ENCODE results near the gene NCSTN. TPM values are rescaled to one million over a fixed set of nuclear protein-coding genes. Genes with fewer than 3 reads are reported as not detected.

The NCSTN gene
- total RNA-seq, 1 donor from 2014 or later: 73.3 TPM

DNA sequence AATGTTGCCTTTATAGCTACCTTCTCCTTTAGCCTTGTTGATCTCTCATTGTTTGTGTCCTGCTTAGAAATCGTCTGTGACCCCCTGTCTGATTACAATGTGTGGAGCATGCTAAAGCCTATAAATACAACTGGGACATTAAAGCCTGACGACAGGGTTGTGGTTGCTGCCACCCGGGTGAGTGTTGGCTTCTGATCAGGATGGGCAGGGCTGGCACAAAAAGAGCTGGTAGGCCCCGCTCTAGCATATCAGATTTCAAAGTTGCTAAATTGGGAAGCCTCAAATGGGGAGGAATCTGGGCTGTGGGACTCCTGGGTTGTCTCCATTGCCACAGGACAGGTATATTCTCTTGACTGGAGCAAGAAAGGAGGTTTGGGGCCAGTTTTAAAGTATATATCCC, 8.4 kb downstream of the NCSTN start:
- no peak for DNase-seq (ENCODE audit: low read depth, low spot score)

DNA sequence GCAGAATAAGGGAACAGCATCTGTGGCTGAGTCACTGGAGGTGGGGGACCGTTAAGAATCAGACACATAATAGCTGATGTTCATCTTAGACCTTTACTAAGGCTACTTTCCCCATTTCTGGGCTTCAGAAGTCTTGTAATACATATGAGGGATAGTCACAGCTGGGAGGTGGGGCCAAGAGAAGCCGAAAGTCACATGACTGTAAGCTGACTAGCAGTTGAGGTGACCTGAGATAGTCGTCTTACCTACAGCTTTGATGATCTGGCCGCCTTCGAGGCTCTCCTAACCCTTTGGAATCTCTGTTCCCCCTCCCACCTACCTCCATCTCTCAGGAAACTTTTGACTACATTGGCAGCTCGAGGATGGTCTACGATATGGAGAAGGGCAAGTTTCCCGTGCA, 9.4 kb downstream of the NCSTN start:
- no peak for DNase-seq (ENCODE audit: low read depth, low spot score)

DNA sequence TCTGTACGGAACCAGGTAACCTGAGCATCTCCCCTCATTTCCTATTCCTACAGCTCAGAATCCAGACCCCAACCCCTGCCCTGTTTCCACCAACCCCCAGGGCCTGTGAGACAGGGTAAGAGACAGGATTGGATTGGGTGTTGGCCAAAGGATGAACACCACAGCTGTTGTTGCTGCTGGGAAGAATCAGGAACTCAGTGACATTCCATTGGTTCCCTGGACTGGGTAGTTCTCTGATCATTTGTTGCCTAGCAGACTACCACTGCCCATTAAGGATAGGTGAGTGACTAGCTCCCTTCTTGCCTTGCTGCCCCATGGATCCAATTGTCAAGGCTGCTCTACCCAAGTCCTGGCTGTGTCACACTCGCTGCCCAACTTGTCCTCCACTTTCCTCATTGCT, 10.0 kb downstream of the NCSTN start:
- DNase-seq (ENCODE audit: low read depth, low spot score): no peak

DNA sequence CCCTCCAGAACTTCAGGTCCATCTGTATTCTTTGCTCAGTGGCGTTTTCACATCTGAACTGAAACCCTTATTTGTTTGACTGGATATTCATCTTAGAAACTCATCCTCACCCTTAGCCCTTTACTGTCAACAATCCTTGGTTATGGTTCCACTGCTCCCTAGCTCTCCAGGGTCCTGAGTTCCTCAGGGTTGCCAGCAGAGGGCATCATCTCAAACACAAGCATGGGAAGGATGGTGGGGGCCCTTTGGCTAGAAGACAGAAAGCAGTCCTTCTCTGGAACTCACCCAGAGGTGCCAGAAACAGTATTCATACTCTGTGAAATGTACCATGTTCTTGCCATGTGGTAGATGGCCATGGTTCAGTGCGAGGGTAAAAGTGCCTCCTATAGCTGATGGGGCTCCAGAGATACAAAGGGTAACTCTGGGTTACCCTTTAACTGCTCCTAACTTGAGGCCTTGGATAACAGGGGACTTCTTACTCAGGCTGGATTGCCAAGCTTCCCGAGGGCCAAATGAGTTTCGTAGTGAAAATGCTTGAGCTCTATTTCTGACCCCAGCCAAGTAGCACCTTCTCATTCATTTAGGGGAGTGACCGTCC, 11.3 kb downstream of the NCSTN start:
- no peak for DNase-seq (ENCODE audit: low read depth, low spot score)

GRCh38 chr1:160357286-160358002, 14.3 kb downstream of the NCSTN start:
- DNase-seq (ENCODE audit: low read depth, low spot score): no peak

GRCh38 chr1:160358073-160358472, 14.9 kb downstream of the NCSTN start:
- DNase-seq (ENCODE audit: low read depth, low spot score): no peak

- no peak for DNase-seq (ENCODE audit: low read depth, low spot score)
Measured at GRCh38 chr1:160359559-160360226, 16.5 kb downstream of the NCSTN start.

GRCh38 chr1:160360227-160360695, 17.1 kb downstream of the NCSTN start:
- no peak for DNase-seq (ENCODE audit: low read depth, low spot score)

- no peak for DNase-seq (ENCODE audit: low read depth, low spot score)
Measured at GRCh38 chr1:160361199-160361598, 18.0 kb downstream of the NCSTN start.

DNA sequence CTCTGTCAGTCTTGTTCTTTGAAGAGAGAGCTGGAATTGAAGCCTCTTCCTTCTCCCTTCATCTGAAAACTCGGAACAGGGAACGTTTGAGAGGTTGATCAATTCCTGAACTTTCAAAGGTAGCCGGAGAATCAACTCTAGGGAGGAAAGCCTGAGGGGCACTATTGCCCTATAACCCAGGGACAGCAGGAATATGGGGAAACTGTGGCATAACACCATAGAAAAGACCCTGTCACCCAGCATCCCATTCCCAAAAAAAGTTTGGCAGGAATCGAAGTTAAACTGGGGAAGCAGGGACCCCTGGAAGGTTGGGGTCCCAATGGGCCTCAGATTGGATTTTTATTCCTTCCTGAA, 18.6 kb downstream of the NCSTN start:
- no peak for DNase-seq (ENCODE audit: low read depth, low spot score)

DNA sequence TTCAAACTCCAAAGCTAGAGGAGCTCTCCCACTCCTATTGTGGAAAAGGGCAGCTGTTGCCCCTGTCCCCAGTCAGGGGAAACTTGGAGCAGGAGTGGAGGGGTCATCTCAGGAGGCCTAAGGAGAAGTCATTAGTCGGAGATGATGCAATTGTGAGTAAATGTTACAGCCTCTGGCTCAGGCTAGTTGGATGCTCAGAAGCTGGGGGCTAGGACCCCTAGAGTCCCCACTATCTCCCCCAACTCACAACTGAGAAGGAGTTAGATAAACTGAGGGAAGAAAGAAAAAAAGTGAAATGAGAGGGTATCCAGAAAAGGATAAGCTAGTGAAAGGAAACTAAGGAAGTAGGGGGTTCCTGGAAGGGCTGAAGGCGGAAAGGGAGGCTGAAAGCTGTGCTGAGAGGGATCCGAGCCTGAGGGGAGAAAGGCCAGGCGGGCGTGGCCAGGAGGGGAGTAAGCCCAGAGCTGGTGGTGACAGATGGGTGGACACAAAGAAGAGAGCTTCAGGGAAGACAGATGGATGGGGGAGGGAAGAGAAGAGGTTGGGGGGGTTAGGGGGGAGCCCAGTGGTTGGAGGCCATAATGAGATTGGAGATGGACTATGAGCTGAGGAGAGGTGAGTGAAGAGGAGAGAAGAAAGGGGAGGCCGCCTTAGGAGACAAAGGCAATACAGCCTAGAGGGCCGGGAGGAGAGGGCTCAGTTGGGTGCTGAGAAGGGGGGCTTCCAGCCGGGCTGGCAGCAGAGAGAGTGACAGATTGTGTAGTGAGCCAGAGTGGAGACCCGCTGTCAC, 19.2 kb downstream of the NCSTN start:
- no peak for DNase-seq (ENCODE audit: low read depth, low spot score)

DNA sequence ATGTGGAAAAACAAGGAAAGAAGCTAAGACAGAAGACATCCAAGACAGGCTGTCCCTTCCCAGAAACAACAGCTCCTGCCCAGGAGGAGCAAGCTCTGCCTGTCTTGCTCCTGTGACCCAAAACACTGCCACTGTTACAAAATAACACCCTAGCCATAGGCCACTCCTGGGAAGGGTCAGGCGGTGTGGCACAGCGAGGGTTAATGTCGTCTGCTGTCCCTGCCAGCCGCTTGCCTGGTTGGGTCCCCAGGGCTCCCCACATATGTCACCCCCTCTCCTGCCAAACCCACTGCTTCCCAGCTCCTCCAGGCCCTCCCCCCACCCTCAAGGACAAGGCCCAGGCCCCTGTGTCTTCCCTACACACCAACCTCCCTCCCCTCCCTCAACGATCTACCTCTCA, 19.8 kb downstream of the NCSTN start:
- no peak for DNase-seq (ENCODE audit: low read depth, low spot score)

GRCh38 chr1:160363951-160364735, 21.0 kb downstream of the NCSTN start:
- no peak for DNase-seq (ENCODE audit: low read depth, low spot score)

DNA sequence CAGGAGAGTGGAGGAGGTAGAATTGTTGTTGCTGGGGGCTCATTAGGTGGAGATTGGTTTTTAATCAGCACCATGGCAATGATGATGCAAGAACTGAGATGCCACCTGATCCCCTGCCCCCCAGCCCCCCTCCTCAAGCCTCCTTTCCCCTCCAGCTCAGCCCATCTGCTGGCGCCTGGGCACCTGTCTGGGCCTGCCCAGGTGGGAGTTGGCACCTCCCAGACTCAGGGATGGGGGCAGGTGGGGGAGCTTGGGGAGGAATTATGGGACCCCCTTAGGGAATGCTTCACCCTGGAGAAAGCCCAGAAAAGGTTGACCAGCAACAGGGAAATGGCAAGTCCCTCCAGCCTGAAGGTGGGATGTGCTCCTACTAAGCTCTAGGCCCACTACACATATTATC, 22.1 kb downstream of the NCSTN start:
- DNase-seq (ENCODE audit: low read depth, low spot score): no peak

DNA sequence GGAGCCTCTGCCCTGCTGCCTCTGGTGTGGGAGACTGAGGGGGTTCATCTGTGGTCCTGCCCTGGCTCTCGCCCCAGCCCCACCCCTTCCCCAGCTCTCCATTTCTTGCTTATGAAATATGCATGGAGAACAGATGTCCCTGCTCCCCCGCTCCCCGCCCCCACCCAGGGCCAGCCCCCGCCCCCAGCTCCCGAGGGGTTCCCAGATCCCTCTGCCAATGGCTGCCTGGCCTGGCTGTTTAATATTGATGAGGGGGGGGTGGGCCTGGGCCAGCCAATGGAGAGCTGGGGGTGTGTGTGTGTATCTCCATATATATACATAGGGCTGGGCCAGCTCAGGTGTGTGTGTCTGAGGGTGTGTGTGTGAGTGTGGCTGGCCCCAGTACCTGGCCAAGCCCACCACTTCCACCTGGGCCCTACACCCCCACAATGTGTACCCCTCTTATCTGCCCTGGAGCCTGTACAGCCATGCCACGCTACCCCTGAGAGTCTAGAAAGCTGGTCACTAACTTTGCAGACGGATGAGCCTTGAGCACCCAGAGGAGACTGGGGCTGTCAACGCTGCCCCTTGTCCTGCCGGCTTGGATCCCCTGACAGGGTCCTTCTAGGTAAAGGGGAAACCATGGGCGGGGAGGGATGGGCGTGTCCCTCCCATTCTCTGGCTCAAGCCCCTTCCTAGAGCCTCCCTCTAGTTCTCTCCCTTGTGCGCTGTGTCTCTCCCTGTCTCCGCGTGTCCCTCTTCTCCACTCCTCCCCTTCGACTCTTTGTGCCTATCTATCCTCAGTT, 23.7 kb downstream of the NCSTN start, which contains the start of gene NHLH1:
Gene NHLH1 (plus strand): TSS at position 341 of the 785 bp plus-strand sequence. CDS start 3,661 bp downstream, outside the sequence.
- DNase-seq (ENCODE audit: low read depth, low spot score): no peak

DNA sequence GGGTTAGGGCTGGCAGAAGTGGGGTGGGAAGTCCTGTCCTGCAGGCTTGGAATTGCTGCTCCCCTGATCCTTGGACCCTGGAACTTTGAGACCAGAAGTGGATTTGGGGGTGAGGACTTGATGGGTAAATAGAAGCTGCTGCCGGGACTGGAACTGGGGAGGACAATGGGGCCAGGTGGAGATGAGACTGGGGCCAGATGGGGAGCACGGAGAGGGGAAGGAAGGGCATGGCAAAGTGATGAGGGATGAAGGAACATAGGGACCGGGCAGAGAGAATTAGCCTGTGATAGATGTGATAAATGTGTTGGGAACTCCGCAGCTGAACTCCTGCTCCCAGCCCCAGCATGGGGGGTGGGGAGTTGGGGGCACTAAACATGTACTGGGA, 24.3 kb downstream of the NCSTN start:
- DNase-seq (ENCODE audit: low read depth, low spot score): no peak

- DNase-seq (ENCODE audit: low read depth, low spot score): no peak
Measured at GRCh38 chr1:160367934-160368923, 25.0 kb downstream of the NCSTN start.

- DNase-seq (ENCODE audit: low read depth, low spot score): no peak
Measured at GRCh38 chr1:160369087-160369486, 25.9 kb downstream of the NCSTN start.

Data from pulmonary artery endothelial cell (primary cell).